HG02759 (cell line): ENCODE measurements around the gene EHMT2.

ENCODE experiments used
- ATAC-seq: cut with Tn5 transposase; IDR thresholded peaks from one replicate; pipeline ENCODE4 v1.9.1; 2021; ENCODE audit warnings: mild to moderate bottlenecking, moderate library complexity; ENCODE audit not compliant: unreplicated experiment

Gene EHMT2

DNA sequence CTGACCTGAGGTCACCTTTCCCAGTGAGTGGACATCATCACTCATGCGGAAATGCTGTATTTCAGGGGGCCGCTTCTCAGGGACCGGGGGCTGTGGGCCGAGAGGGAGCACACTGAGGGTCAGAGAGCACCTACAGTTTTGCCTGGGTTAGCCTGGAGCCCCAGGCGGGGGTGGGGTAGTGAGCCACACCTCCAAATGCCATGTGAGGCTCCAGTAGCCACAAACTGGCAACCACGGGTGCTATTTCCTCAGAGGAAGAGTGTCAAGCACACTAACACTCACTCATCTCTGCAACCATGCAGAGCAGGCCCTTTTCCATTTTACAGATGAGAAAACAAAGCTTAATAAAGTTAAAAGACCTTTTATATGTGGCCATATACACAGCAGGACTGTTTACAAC lies 4.7 kb downstream of the EHMT2 start:
- ATAC-seq, result no peak

DNA sequence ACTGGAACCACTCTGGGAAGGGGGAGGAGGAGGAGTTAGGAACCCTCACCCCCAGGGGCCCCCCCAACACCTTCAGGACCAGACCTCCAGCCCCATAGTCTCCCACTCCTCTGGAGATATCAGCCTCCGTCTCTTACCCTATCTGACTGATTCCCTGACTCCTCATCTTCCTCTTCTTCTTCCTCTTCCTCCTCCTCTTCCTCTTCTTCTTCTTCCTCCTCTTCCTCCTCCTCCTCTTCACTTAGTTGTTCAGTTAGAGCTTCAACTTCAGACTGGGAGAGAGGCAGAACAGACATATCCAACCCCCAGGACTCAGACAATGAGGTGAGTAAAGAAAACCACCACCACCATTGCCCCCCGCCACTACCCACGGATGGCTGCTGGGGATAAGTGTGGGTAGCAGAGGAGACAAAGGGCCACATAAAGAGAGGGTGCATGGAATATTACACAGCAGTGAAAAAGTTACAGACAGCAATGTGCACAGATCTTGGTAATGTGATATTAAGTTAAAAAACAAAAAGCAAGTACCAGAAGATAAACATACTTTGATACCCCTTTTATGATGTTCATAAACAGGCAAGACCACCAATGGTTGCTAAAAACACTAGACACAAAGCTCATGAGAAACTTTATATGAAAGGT lies 8.0 kb downstream of the EHMT2 start:
- no peak for ATAC-seq

- no peak for ATAC-seq
Measured at GRCh38 chr6:31888276-31889258, 8.9 kb downstream of the EHMT2 start.

- no peak for ATAC-seq
Measured at GRCh38 chr6:31887173-31888007, 10.1 kb downstream of the EHMT2 start.

GRCh38 chr6:31886541-31886991 lies 10.9 kb downstream of the EHMT2 start:
- ATAC-seq, result no peak

DNA sequence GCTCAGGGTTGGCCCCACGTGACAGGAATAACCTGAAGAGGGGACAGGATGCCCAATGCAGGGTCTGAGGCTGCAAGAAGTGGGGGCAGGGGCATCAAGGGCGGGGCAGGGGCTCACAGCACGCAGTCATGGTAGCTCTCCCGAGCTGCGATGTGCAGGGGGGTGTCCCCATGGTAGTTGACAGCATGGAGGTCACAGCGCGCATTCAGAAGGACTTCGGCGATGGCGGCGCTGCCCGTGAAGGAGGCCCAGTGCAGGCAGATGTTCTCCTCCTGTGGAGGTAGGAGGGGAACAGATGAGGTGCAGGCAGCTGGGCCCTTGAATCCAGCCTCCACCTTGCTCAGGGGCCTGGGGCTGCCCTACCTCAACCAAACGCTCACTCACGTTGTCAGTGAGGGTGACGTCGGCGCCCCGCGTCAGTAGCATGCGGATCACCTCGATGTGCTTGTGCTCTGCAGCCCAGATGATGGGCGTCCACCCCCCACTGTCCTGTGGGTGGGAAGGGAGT lies 12.9 kb downstream of the EHMT2 start:
- ATAC-seq, result no peak

GRCh38 chr6:31883676-31884075 lies 13.8 kb downstream of the EHMT2 start:
- ATAC-seq, result no peak

- no peak for ATAC-seq
Measured at GRCh38 chr6:31882344-31882743, 15.2 kb downstream of the EHMT2 start.

DNA sequence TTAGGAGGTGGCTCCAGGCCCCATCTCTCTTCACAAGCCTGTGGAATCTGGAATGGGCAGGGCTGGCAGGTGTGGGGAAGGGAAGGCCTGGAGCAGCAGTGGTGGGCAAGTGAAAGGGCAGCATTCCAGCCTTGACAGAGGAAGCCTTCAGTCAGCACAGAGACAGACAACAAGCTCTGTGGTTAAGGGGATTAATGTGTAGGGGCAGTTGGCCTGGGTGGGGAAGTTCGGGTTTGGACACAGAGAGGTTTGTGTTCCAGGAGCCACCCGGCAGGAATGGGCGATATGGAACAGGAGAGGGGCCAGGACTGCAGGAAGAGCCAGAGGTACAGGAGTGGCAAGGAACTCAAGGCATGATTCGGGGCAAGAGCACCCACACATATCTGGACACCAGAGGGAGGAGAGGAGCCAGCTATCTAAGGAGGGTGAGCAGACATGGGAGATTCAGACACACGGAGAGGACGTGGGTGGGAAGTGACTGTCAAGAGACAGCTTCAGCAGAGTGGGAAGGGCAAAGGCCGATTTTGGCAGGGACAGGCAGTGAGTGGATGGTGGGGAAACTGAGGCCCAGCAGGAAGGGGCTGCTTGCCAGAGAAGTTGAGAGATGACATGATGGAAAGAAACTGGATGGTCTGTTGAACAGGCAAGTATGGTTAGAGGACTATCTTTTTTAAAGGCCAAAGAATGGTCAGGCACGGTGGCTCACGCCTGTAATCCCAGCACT lies 16.2 kb downstream of the EHMT2 start:
- no peak for ATAC-seq

DNA sequence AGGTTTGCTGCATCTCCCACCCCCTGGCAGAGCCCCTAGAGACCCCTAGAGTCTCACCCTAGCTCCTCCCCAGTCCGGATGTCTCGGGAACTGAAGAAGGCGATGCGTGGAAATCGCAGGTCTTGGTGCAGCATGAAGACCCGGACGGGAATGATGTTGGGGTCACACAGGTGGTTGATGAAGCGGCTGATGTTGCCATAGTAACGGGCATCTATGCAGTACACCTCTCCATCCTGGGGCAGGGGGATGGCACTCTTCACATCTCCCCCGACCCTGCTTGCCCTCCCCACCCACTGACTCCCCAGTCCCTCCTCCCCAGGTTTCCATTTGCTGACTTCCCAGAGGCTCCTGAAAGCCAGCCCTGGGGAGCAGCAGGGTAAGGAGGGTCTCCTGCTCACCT lies 16.9 kb downstream of the EHMT2 start:
- no peak for ATAC-seq

DNA sequence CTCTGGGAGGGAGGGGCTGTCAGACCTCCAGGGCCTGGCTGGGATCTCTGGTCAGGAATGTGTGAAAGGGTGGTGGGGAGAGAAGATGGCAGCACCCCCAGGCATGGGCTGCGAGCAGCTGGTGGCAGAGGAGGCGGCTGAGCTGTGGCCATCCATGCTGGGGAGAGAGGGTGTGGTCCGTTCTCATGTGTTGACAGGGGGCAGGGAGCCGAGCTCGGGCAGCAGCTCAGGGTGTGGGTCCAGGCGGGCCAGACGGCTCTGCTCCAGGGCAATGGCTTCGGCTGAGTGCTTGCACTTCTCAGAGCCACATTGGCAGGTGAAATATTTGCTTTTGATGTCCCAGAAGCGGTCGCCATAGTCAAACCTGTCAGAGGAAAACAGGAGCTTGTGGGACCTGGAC lies 17.6 kb downstream of the EHMT2 start:
- no peak for ATAC-seq

DNA sequence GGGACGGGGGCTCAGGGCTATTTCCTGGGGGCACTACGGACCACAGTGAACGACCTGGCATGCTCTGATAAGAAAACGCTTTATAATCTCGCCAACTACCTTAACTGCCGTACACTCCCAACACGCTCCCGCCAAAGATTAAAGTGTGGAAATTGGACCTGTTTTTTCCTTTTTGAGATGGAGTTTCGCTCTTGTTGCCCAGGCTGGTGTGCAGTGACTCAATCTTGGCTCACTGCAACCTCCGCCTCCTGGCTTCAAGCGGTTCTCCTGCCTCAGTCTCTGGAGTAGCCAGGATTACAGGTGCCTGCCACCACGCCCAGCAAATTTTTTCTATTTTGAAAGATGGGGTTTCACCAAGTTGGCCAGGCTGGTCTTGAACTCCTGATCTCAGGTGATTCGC lies 18.4 kb downstream of the EHMT2 start:
- ATAC-seq, result no peak

DNA sequence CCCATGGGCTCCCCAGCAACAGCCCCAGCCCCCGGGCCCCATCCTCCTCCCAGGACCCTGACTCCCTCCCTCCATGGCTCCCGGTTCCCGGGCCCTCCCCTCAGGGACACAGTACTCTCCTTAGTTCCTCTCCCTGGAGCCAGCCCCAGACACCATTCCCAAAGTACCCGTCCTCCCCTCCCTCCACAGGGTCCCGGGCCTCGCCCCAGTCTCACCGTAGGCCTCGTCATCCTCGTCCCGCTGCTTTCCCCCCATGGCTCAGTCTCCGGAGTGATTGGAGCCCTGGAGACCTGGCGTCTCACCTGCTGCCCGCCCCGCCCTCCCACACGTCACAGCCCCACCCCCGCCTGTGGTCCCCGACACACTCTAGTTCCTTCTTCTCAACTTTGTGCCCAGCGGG lies 18.8 kb downstream of the EHMT2 start, which contains the start of gene SLC44A4:
SLC44A4 (minus strand) TSS at position 272 of the 400 bp plus-strand sequence; CDS start at position 255, 17 bp downstream.
- ATAC-seq, result no peak

DNA sequence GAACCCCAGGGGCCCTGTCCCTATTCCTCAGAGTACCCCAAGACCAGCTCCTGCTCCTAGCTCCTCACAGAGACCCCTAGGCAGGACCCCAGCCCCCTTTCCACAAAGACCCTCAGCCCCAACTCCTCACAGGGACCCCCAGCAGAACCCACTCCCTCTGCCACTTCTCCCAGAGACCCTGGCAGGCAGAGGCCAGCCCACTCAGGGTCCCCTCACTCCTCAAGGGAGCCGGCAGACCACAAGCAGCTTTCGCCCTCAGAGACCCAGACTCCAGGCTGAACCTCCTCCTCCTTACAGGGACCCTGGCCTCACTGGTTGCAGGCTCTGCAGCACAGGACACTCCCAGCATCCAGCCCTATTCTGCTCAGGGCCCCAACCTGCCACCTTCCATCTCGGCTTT lies 19.3 kb downstream of the EHMT2 start:
- ATAC-seq, result no peak

DNA sequence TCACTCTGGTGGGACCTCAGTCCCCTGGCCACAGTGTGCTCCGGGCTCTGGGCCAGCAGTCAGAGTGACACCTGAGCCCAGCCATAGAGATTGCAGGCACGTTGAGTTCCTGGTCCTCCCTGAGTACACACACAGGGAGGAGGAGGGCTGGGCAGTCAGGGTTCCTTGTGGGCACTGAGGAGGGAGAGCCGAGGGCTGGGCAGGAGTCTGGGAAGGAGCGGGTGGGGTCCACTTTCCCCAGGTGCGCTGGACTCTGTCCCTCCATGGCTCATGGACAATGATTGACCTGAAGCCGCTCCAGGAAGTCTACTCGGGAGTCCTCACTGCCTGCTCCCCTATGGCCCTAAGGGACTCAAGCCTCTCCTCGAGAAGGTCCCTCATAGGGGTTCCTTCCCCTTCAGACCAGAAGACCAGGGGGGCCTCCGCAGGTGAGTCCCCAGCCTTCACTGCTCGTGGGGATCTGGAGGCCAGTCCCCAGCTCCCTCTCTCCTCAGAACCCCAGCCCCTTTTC lies 19.8 kb downstream of the EHMT2 start:
- ATAC-seq, result no peak

DNA sequence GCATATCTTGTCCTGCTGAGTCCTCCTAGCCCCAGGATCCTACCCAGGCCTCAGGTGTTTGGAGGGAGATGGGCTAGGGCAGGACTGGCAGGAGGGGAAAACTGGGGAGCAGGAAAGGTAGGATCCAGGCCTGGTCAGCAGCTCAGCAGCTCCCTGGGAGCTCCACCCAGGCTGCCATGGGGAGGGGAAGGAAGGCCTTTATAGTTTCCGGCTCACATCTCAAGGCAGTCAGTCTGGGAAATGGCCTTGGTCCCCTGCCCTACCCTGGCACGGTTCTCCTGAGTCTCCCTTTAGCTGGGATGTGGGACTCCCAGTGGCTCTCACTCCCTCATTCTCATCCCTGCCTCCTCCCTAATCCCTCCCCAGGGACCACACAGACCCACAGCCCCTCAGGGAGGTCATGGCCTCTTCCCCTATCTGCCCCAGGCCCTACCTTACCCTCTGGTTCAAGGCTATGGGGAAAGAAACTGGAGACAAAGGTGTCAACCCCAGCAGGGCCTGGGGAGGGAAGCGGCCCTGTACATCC lies 20.3 kb downstream of the EHMT2 start:
- no peak for ATAC-seq

- ATAC-seq, result no peak
Measured at GRCh38 chr6:31876357-31876756, 21.1 kb downstream of the EHMT2 start.

GRCh38 chr6:31875877-31876276 lies 21.6 kb downstream of the EHMT2 start:
- no peak for ATAC-seq

- ATAC-seq, result no peak
Measured at GRCh38 chr6:31874836-31875572, 22.5 kb downstream of the EHMT2 start.
